ENCODE data around the gene SAMD13.

Gene SAMD13

GRCh38 chr1:84300501-84300900 lies 1.0 kb upstream of the SAMD13 start:
- Histone ChIP-seq H3K4me1 (ENCODE audit: control insufficient read depth, insufficient read depth, low read length) (peaks cover 35% of the 10 kb centered on the region), H3K27me3 (ENCODE audit: control insufficient read depth, insufficient read depth, low read length) (no peaks in the 10 kb centered on the region), H3K9ac (ENCODE audit: low read length) (no peak overlapping the region), H3K9me3 (ENCODE audit: control insufficient read depth, insufficient read depth, low read depth, low read length) (0 out of 2 replicates have a peak, but pooled peaks cover 5% of the 10 kb centered on the region), H3K4me3 (ENCODE audit: low read depth, low read length) (no peak overlapping the region), H3K27ac (ENCODE audit: low read depth, low read length) (no peak overlapping the region), H3K36me3 (ENCODE audit: control insufficient read depth, insufficient read depth, low read length) (no peaks in the 10 kb centered on the region)

- Histone ChIP-seq H3K36me3 (ENCODE audit: control insufficient read depth, insufficient read depth, low read length) (no peaks in the 10 kb centered on the region), H3K27ac (ENCODE audit: low read depth, low read length) (no peak overlapping the region), H3K27me3 (ENCODE audit: control insufficient read depth, insufficient read depth, low read length) (no peaks in the 10 kb centered on the region), H3K4me3 (ENCODE audit: low read depth, low read length) (no peak overlapping the region), H3K9me3 (ENCODE audit: control insufficient read depth, insufficient read depth, low read depth, low read length) (no peaks in the 10 kb centered on the region), H3K9ac (ENCODE audit: low read length) (no peak overlapping the region), H3K4me1 (ENCODE audit: control insufficient read depth, insufficient read depth, low read length) (peaks cover 35% of the 10 kb centered on the region)
These were observed 377 bp downstream of the SAMD13 start for GRCh38 chr1:84301785-84302385.

DNA sequence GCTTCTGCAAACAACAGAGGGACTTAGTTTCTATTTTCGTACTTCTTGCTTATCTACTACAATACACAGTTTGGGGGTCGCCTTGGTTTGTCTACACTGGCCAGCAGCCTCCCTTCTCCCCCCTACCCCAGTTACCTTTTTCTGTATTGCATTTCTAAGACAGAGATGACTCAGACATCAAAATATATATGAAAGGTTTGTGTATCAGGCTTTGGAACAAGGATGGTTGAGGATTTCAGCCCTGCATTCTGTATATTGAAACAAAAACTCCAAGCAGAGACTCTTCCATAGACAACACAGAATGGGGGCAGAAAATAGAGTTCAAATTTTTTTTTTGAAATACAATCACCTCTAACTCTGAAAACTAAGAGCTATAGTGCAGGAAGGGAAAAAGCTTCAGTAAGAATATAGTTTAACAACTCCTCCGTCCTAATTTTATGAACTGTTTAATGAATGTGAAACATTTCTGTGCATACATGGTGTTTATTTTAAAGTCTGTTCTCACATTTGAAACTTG lies 1.9 kb downstream of the SAMD13 start:
- Histone ChIP-seq H3K27ac (ENCODE audit: low read depth, low read length) (no peak overlapping the region), H3K9ac (ENCODE audit: low read length) (no peak overlapping the region), H3K9me3 (ENCODE audit: control insufficient read depth, insufficient read depth, low read depth, low read length) (no peaks in the 10 kb centered on the region), H3K36me3 (ENCODE audit: control insufficient read depth, insufficient read depth, low read length) (no peaks in the 10 kb centered on the region), H3K4me3 (ENCODE audit: low read depth, low read length) (peak overlapping the region; percentile 42), H3K4me1 (ENCODE audit: control insufficient read depth, insufficient read depth, low read length) (peaks cover 35% of the 10 kb centered on the region), H3K27me3 (ENCODE audit: control insufficient read depth, insufficient read depth, low read length) (no peaks in the 10 kb centered on the region)

DNA sequence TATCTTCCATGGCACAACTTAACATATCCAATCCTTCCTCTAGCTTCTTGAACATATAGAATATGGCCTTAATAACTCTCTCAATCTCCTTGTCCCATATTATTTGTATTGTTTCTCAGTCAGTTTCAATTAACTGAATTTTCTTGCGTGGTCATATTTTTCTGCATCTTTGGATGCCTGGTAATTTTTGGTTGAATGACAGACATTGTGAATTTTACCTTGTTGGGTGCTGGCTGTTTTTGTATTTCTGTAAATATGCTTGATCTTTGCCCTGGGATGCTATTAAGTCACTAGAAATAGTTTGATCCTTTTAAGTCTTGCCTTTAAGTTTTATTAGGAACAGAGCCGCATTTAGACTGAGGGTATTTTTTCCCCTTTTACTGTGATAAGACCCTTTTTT lies 5.9 kb downstream of the SAMD13 start:
- Histone ChIP-seq H3K4me1 (ENCODE audit: control insufficient read depth, insufficient read depth, low read length) (peaks cover 12% of the 10 kb centered on the region), H3K9me3 (ENCODE audit: control insufficient read depth, insufficient read depth, low read depth, low read length) (no peaks in the 10 kb centered on the region), H3K4me3 (ENCODE audit: low read depth, low read length) (no peak overlapping the region), H3K27me3 (ENCODE audit: control insufficient read depth, insufficient read depth, low read length) (no peaks in the 10 kb centered on the region), H3K36me3 (ENCODE audit: control insufficient read depth, insufficient read depth, low read length) (no peaks in the 10 kb centered on the region), H3K9ac (ENCODE audit: low read length) (no peak overlapping the region), H3K27ac (ENCODE audit: low read depth, low read length) (no peak overlapping the region)

- Histone ChIP-seq H3K27me3 (ENCODE audit: control insufficient read depth, insufficient read depth, low read length) (no peaks in the 10 kb centered on the region), H3K36me3 (ENCODE audit: control insufficient read depth, insufficient read depth, low read length) (no peaks in the 10 kb centered on the region), H3K27ac (ENCODE audit: low read depth, low read length) (no peak overlapping the region), H3K9me3 (ENCODE audit: control insufficient read depth, insufficient read depth, low read depth, low read length) (no peaks in the 10 kb centered on the region), H3K4me3 (ENCODE audit: low read depth, low read length) (no peak overlapping the region), H3K4me1 (ENCODE audit: control insufficient read depth, insufficient read depth, low read length) (no peaks in the 10 kb centered on the region), H3K9ac (ENCODE audit: low read length) (no peak overlapping the region)
These were observed 9.8 kb downstream of the SAMD13 start for GRCh38 chr1:84311296-84311695.

- H3K9me3 ChIP-seq (ENCODE audit: control insufficient read depth, insufficient read depth, low read depth, low read length): peaks cover 3% of the 10 kb centered on the region; the same call in 1 of the 2 replicates
- no peaks in the 10 kb centered on the region for H3K36me3 ChIP-seq (ENCODE audit: control insufficient read depth, insufficient read depth, low read length)
- no peak overlapping the region for H3K4me3 ChIP-seq (ENCODE audit: low read depth, low read length)
- H3K27me3 ChIP-seq (ENCODE audit: control insufficient read depth, insufficient read depth, low read length): no peaks in the 10 kb centered on the region
- peaks cover 5% of the 10 kb centered on the region; the same call in 1 of the 2 replicates for H3K4me1 ChIP-seq (ENCODE audit: control insufficient read depth, insufficient read depth, low read length)
- no peak overlapping the region for H3K27ac ChIP-seq (ENCODE audit: low read depth, low read length)
- H3K9ac ChIP-seq (ENCODE audit: low read length): no peak overlapping the region
These were observed 18.2 kb downstream of the SAMD13 start for GRCh38 chr1:84319662-84320061.

GRCh38 chr1:84327830-84328229 lies 26.3 kb downstream of the SAMD13 start:
- H3K27ac ChIP-seq (ENCODE audit: low read depth, low read length): no peak overlapping the region

DNA sequence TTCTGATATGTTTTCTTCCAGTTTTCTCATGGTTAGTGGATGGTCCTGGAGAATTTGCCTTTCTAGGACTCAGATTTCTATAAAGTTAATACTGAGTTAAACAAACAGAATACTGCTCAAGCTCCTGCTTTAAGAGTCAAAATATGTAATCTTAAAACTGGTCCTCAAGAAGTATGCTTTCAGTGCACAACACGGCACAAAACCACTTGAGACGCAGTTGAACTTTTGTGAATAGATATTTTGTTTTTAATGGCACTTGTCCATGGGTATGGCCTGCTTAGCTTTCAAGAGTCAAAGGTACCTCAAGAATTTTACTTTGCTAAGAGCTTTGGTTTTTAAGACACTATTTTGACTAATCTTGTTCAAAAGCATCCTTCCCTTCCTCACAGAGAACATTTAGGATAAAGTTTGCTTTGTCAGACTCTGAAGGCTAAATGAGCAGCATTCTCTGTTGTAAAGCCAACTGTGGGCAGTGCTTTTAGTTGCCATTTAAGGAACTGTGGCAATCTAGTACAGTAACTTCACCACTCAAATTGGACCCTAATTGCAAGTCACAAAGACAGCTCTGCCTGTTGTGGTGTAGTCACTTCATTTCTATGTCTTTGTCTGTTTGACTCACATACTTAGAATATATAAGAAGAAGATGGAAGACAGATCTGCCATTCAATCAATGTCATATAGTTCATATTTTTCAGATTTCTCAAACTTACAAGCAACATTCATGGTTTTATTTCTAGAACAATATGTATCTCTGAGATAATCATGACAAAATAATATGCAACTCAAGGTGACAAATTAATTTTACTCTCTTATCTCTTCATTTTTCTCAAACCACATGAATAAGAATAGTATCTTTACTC lies 28.8 kb downstream of the SAMD13 start:
- Histone ChIP-seq H3K4me1 (ENCODE audit: control insufficient read depth, insufficient read depth, low read length) (peaks cover 6% of the 10 kb centered on the region; the same call in 1 of the 2 replicates), H3K36me3 (ENCODE audit: control insufficient read depth, insufficient read depth, low read length) (no peaks in the 10 kb centered on the region), H3K27ac (ENCODE audit: low read depth, low read length) (no peak overlapping the region), H3K27me3 (ENCODE audit: control insufficient read depth, insufficient read depth, low read length) (no peaks in the 10 kb centered on the region), H3K9me3 (ENCODE audit: control insufficient read depth, insufficient read depth, low read depth, low read length) (peaks cover 1% of the 10 kb centered on the region), H3K4me3 (ENCODE audit: low read depth, low read length) (no peak overlapping the region), H3K9ac (ENCODE audit: low read length) (no peak overlapping the region)

More at GRCh38 chr1:84327830-84328229, 26.3 kb downstream of the SAMD13 start:
- no peaks in the 10 kb centered on the region for H3K36me3 ChIP-seq (ENCODE audit: control insufficient read depth, insufficient read depth, low read length)
- peaks cover 6% of the 10 kb centered on the region; the same call in 1 of the 2 replicates for H3K4me1 ChIP-seq (ENCODE audit: control insufficient read depth, insufficient read depth, low read length)
- H3K4me3 ChIP-seq (ENCODE audit: low read depth, low read length): no peak overlapping the region
- no peak overlapping the region for H3K9ac ChIP-seq (ENCODE audit: low read length)
- no peaks in the 10 kb centered on the region for H3K27me3 ChIP-seq (ENCODE audit: control insufficient read depth, insufficient read depth, low read length)
- H3K9me3 ChIP-seq (ENCODE audit: control insufficient read depth, insufficient read depth, low read depth, low read length): no peaks in the 10 kb centered on the region

DNA sequence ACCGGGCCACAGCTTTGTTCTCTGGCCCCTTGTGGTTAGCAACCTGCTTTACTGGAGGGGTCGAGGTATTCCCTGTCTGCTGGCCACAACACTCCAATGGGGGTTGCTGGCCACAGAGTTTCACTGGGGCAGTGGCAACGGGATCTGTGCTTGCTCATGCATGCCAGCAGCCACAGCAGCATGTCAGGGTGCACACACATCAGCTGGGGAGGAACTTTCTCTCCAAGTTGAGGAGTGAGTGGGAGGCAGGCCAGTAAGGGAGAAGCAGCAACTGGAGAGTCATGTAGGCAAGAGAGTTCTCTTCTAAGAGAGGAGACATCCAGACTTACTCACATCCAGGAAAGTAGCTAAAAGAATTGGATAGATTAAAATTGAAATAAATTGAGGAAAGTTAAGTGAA lies 38.0 kb downstream of the SAMD13 start:
- H3K27me3 ChIP-seq (ENCODE audit: control insufficient read depth, insufficient read depth, low read length): no peaks in the 10 kb centered on the region
- no peaks in the 10 kb centered on the region for H3K4me1 ChIP-seq (ENCODE audit: control insufficient read depth, insufficient read depth, low read length)
- no peaks in the 10 kb centered on the region for H3K36me3 ChIP-seq (ENCODE audit: control insufficient read depth, insufficient read depth, low read length)
- peaks cover 19% of the 10 kb centered on the region for H3K9me3 ChIP-seq (ENCODE audit: control insufficient read depth, insufficient read depth, low read depth, low read length)
- H3K27ac ChIP-seq (ENCODE audit: low read depth, low read length): no peak overlapping the region
- H3K4me3 ChIP-seq (ENCODE audit: low read depth, low read length): no peak overlapping the region
- no peak overlapping the region for H3K9ac ChIP-seq (ENCODE audit: low read length)

DNA sequence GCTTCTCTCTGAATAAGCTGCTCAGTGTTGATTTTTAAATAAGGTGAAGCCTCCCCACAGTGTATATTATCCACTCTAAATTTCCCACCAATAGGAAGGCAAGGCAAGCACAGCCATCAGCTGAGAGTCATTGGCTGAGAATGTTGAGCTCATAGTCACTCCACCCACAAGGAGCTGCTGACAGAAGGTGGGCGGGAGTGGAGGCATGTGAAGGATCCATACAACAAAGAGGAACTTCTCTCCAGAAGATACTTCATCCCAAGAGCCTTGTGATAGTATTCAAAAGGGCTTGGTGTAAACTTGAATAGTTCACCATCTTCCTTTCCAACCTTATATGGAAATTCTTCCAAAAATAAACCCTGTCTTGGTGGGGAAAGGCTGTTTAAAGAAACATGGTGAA lies 42.8 kb downstream of the SAMD13 start:
- H3K9me3 ChIP-seq (ENCODE audit: control insufficient read depth, insufficient read depth, low read depth, low read length): no peaks in the 10 kb centered on the region; the same call in 1 of the 2 replicates
- H3K4me1 ChIP-seq (ENCODE audit: control insufficient read depth, insufficient read depth, low read length): no peaks in the 10 kb centered on the region
- H3K27me3 ChIP-seq (ENCODE audit: control insufficient read depth, insufficient read depth, low read length): no peaks in the 10 kb centered on the region
- no peak overlapping the region for H3K4me3 ChIP-seq (ENCODE audit: low read depth, low read length)
- no peak overlapping the region for H3K9ac ChIP-seq (ENCODE audit: low read length)
- H3K27ac ChIP-seq (ENCODE audit: low read depth, low read length): no peak overlapping the region
- no peaks in the 10 kb centered on the region for H3K36me3 ChIP-seq (ENCODE audit: control insufficient read depth, insufficient read depth, low read length)

- Histone ChIP-seq H3K27me3 (ENCODE audit: control insufficient read depth, insufficient read depth, low read length) (no peaks in the 10 kb centered on the region), H3K9me3 (ENCODE audit: control insufficient read depth, insufficient read depth, low read depth, low read length) (no peaks in the 10 kb centered on the region; the same call in 1 of the 2 replicates), H3K9ac (ENCODE audit: low read length) (no peak overlapping the region), H3K36me3 (ENCODE audit: control insufficient read depth, insufficient read depth, low read length) (no peaks in the 10 kb centered on the region), H3K4me3 (ENCODE audit: low read depth, low read length) (no peak overlapping the region), H3K4me1 (ENCODE audit: control insufficient read depth, insufficient read depth, low read length) (no peaks in the 10 kb centered on the region), H3K27ac (ENCODE audit: low read depth, low read length) (no peak overlapping the region)
These were observed 43.7 kb downstream of the SAMD13 start for GRCh38 chr1:84345220-84345619.

All from HUES6 (cell line).